Suppressor macrophage (primary cell): ENCODE data around the gene CARD10.

Experiments used
- DNase-seq, 4 experiments: peaks; one replicate each; pipeline ENCODE4 v3.0.0-alpha.2; 2020 to 2022
- total RNA-seq, 17 experiments: gene quantifications; one replicate each; lab custom pipeline; 2026; ENCODE audit warnings: mixed read lengths in 6 of 17, inconsistent platforms in 3 of 17; lab: John Stamatoyannopoulos, UW

CARD10 gene, protein sequence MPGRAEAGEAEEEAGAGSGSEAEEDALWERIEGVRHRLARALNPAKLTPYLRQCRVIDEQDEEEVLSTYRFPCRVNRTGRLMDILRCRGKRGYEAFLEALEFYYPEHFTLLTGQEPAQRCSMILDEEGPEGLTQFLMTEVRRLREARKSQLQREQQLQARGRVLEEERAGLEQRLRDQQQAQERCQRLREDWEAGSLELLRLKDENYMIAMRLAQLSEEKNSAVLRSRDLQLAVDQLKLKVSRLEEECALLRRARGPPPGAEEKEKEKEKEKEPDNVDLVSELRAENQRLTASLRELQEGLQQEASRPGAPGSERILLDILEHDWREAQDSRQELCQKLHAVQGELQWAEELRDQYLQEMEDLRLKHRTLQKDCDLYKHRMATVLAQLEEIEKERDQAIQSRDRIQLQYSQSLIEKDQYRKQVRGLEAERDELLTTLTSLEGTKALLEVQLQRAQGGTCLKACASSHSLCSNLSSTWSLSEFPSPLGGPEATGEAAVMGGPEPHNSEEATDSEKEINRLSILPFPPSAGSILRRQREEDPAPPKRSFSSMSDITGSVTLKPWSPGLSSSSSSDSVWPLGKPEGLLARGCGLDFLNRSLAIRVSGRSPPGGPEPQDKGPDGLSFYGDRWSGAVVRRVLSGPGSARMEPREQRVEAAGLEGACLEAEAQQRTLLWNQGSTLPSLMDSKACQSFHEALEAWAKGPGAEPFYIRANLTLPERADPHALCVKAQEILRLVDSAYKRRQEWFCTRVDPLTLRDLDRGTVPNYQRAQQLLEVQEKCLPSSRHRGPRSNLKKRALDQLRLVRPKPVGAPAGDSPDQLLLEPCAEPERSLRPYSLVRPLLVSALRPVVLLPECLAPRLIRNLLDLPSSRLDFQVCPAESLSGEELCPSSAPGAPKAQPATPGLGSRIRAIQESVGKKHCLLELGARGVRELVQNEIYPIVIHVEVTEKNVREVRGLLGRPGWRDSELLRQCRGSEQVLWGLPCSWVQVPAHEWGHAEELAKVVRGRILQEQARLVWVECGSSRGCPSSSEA
- 0 to 4.1 (median 0) reads per million in 17 experiments for total RNA-seq

- DNase-seq = peak in 3 of 4 experiments; percentile 22 to 65 (median 45)
These were observed at the start of gene CARD10 for GRCh38 chr22:37519268-37520195. Gene CARD10 (minus strand): TSS chr22:37519415. CDS start chr22:37519200, 215 bp downstream.

DNA sequence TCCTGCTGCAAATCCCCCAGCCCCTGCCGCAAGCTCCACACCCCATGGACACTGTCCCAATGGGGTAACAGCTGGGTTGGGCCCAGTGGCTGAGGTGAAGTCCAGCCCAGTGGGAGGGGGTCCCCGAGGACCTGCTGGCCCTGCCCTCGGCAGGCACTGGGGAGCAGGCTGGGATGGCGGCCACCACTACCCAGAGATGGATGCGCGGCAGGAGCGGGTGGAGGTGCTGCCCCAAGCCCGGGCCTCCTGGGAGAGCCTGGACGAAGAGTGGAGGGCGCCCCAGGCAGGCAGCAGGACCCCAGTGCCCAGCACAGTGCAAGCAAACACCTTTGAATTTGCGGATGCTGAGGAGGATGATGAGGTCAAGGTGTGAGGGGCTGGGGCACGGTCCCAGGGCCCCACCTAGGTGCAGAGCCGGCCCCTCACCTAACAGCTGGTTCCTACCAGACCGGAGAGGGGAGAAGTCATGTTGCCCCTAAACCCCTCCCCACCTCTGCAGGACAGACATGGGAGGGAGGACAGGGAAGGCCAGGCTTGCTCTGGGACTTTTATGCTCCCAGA, 49.3 kb upstream of the CARD10 start:
- no peak for DNase-seq

DNA sequence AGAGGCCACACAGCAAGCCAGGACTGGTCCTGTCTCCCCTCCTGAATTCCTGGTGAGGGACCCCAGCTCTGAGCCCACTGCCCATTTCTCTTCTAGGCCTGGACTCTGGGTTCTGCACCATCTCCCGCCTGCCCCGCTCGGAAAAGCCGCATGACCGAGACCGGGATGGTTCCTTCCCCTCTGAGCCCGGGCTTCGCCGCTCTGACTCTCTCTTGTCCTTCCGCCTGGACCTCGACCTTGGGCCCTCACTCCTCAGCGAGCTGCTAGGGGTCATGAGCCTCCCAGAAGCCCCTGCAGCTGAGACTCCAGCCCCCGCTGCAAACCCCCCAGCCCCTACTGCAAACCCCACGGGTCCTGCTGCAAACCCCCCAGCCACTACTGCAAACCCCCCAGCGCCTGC, 48.8 kb upstream of the CARD10 start:
- DNase-seq = no peak

DNA sequence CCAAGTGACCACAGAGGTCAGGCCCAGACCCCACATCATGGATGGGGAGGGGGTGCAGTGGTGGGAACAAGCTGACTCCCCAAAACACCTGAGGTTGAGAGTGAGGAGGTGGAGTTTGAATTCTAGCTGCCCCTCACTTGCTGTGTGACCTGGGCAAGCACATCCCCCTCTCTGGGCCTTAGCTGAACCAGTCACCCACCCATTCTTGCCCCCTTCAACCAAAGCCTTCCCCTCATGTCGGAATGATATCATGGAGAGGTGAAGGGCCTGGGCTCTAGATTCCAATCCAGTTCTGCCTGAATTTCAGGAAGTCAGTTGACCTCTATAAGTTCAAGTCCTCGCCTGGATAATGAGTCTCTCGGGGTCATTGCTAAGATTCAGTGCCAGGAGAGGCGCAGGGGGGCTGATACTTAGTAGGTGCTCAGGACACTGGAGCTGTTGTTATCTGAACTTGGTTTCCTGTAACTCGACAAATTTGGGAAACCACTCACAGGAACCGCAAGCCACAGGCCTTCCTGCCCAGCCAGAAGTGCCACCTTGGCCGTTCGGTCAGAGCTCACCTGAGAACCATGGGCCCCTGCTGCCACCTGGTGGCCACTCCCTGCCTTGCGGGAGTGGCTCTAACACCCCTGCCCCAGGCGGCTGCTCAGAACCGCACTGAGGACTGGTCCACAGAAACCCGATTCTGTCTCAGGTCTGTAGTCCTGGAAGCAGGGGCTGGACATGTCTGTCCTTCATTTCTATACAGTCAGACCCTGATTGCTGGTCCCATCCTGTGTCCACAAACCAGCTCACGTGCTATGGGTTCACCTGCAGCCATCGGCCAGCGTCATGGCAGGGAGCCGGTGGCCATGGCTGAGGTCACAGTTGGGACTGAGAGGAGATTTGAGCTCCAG, 47.9 kb upstream of the CARD10 start:
- DNase-seq = peak; percentile 78 to 90 (median 81)

DNA sequence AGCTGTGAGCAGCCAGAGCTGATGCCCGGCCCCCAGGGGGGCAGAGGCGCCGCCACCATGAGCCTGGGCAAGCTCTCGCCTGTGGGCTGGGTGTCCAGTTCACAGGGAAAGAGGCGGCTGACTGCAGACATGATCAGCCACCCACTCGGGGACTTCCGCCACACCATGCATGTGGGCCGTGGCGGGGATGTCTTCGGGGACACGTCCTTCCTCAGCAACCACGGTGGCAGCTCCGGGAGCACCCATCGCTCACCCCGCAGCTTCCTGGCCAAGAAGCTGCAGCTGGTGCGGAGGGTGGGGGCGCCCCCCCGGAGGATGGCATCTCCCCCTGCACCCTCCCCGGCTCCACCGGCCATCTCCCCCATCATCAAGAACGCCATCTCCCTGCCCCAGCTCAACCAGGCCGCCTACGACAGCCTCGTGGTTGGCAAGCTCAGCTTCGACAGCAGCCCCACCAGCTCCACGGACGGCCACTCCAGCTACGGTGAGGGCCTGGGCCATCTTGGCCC, 47.2 kb upstream of the CARD10 start:
- DNase-seq = peak; percentile 73 to 92 (median 88)

DNA sequence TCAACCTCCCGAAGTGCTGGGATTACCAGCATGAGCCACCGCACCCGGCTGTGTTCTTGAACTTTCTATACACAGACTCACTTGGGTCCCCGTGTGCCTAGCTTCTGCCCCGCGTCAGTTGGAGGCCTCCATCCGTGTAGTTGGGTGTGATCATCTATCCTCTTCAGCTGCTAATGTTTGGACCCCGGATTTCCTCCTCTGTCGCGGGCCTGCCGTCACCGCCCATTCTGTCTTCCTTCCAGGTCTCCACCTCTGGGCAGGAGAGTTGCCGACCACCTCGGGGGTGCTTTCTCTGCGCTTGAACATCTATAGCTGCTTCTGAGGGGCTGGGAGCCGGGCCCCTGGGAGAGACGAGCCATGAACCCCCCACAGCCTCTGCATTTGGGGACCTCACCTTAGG, 46.6 kb upstream of the CARD10 start:
- DNase-seq = no peak

DNA sequence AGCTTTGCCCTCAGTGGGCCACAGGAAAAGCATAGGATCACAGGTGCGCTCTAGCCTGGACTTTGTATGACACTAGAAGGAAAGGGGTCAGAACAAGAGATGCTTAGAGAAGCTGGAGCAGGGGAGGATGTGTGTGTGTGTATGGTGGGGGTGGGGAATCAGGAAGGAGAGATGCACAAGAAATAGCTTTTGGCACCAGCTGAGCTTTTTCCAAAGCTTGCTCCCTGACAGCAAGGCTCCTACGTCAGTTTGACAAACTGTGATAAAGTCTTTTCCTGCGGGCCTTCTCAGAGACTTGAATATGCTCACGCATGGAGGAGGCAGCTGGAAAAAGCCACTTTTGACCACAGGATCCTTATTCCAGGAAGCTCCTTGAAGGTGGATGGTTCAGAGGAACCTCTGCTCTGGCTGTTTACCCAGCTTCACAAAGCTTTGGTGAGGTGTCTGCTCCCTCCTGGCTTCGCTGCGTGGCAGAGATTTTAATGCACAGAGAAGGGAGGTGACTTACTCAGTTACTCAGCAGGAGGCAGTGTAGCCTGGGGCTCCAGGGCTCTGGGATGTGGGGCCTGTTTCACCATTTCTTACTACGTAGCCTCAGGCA, 45.0 kb upstream of the CARD10 start:
- no peak for DNase-seq

GRCh38 chr22:37563153-37564081, 44.2 kb upstream of the CARD10 start:
- peak; percentile 25 to 80 (median 56) for DNase-seq

DNA sequence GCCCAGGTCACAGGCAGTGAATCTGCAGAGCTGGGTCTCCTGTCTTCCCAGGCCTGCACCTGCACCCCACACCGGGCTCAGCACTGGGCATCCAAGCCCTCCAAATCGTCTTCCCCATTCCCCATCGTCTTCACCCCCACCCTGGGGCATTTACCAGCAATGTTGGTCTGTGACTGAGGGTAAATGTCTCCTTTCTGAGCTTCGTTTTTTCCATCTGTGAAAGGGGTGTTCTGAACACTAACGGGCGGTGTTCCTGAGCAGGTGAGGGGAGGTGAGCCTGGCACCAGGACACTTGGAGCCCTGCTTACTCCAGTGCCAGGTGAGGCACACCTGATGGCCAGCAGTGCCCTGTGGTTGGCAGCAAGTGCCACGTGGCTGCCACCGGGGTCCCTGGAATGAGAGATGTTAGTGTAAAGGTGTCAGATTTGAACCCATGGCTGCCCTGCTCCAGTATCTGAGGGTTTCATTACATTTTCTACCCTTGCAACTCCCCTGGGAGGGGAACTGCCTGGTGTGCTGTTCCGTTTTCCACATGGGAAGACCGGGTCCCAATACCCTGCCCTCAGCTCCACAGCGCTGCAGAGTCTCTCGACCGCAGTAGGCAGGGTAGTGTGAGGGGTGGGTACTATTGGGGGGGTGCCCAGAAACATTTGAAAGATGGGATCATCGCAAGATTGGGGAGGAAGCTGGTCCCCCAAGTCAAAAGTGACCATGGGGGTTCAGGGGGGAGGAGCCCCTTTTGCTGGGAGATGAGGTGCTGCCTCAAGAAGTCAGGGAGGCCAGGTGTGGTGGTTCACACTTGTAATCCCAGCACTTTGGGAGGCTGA, 43.0 kb upstream of the CARD10 start:
- DNase-seq = no peak

- DNase-seq = peak; percentile 79 to 93 (median 90)
These were observed 42.2 kb upstream of the CARD10 start for GRCh38 chr22:37561212-37562048.

- peak in 1 of 4 experiments; percentile 56 for DNase-seq
These were observed 41.5 kb upstream of the CARD10 start for GRCh38 chr22:37560608-37561211.

GRCh38 chr22:37559901-37560607, 40.8 kb upstream of the CARD10 start, which contains the start of gene CDC42EP1:
Gene CDC42EP1 (plus strand): TSS chr22:37560480. CDS start chr22:37566350, 5,870 bp downstream.
- peak in 2 of 4 experiments; percentile 43 to 57 for DNase-seq

DNA sequence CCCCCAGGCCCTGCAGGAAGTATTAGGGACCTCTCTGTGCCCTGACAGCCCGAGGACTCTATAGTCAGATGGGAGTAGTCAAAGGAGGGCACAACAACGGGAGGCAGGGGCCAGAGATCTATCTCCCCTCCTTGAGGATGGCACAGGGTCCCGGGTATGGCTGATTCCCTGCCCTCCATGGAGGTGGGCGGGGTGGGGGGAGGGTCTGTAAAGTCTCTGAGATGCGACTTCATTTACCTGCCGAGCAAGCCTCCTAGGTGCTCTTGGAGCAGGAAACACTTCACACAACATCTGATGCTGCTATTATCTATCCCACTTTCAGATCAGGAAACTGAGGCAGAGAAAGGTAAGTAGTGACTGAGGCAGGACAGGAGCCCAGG, 40.3 kb upstream of the CARD10 start:
- DNase-seq = no peak

DNA sequence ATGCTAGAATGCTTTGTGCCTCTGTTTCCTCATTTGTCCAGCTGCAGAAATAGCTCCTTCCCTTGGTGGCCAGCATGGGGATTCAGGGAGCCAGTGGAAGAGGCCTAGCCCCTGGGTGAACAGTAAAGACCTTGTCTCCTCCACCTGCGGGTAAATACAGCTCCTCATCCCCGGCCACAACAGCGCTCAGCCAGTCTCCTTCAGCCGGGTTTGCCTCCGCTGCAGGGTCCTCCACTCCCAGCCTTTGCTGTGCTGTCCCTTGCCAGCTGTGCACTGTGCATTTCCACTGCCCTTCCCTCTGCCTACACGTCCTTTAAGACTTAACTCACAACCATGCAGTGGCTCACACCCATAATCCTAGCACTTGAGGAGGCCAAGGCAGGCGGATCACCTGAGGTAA, 39.6 kb upstream of the CARD10 start:
- DNase-seq = no peak

DNA sequence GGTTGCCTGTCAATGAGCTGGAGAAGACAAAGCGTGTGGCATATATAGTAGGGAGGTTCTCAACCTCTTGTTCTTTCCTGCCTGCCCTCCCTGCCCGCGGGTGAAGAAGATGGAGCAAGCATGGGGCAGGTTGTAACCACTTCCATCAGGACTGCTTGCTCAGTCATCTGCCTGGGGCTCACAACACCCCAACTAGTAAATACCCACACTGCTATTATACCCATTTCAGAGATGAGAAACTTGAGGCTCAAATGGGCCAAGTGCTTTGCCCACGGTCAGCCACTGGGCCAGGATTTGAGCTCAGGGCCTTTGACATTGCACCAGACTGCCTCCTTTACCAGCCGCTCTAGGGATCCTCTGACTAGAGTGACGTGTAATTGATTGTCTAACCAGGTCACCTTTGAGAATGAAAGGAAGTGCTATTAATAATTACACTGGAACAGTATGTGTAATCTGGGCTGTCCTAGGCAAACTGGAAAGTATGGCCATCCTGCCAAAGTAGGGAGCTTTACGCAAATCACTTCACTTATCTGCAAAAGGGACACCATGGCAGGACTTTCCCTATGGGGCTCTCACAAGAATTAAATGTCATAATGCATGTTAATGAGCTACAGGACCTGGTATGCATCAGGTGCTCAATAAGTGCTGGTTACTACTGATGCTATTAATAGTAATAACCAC, 38.2 kb upstream of the CARD10 start:
- no peak for DNase-seq
